A549 (cell line): ENCODE measurements around the gene CIAPIN1. TPM values are rescaled to one million over a fixed set of nuclear protein-coding genes. Genes with fewer than 3 reads are reported as not detected.

Experiments
- ATAC-seq, 2 experiments: fragments of 200-7000 bp in 1 of 2; fragments of >200 bp in 1 of 2; cut with Nextera tagmentation in 1 of 2; cut with Tn5 transposase in 1 of 2; 3 replicates each; pipeline versions ENCODE4 v1.8.0 to v1.9.1; 2018 to 2020; ENCODE audit warnings: mild to moderate bottlenecking in 1 of 2, moderate library complexity in 1 of 2
- CTCF ChIA-PET: fragments of 300-600 bp; sonication (Branson Sonifier 250); formaldehyde crosslinking; extraction: SDS; loops from one replicate; lab custom pipeline; 2021; ENCODE audit warnings: antibody characterized with exemption, inconsistent platforms; lab: Yijun Ruan, JAX
- POLR2A ChIA-PET: fragments of 350-600 bp; formaldehyde crosslinking; extraction: SDS; loops from one replicate; lab custom pipeline; 2021; ENCODE audit warnings: antibody characterized with exemption, inconsistent platforms; lab: Yijun Ruan, JAX
- DNase-seq, 2 experiments: peaks; one replicate each; pipeline versions ENCODE4 v3.0.0 to v3.0.0-alpha.2; 2011 to 2016; ENCODE audit warnings: low read depth in 1 of 2, low spot score in 1 of 2
- FAIRE-seq: peaks from 2 replicates; lab custom pipeline; 2011; peaks lifted over from hg19 to GRCh38; lab: Jason Lieb, UNC
- H3K27ac ChIP-seq, 2 experiments: fragments of >200 bp; sonication (Bioruptor Twin); formaldehyde crosslinking; 3 replicates each; pipeline ENCODE4 v1.5.1; 2016 to 2017
- H3K4me1 ChIP-seq: fragments of >200 bp; sonication (Bioruptor Twin); formaldehyde crosslinking; 3 replicates; pipeline ENCODE4 v1.6.1; 2016
- H3K4me2 ChIP-seq: fragments of >200 bp; sonication (Bioruptor Twin); formaldehyde crosslinking; 3 replicates; pipeline ENCODE4 v1.6.1; 2016
- H3K4me3 ChIP-seq: fragments of >200 bp; sonication (Bioruptor Twin); formaldehyde crosslinking; 3 replicates; pipeline ENCODE4 v1.5.1; 2016
- H3K9me3 ChIP-seq: fragments of >200 bp; sonication (Bioruptor Twin); formaldehyde crosslinking; 3 replicates; pipeline ENCODE4 v1.6.1; 2016
- BCL3 ChIP-seq: fragments of >200 bp; sonication (Bioruptor Twin); formaldehyde crosslinking; IDR thresholded peaks from 3 replicates; pipeline ENCODE4 v1.6.1; 2016
- CHD2 ChIP-seq: fragments of 150-350 bp; IDR thresholded peaks from 2 replicates; pipeline ENCODE4 v1.6.1; 2014; ENCODE audit warnings: low read length; ENCODE audit not compliant: partially characterized antibody
- E2F6 ChIP-seq: IDR thresholded peaks from 2 replicates; pipeline ENCODE4 v1.6.1; 2012; ENCODE audit warnings: low read depth, borderline replicate concordance
- ESRRA ChIP-seq: fragments of 150-350 bp; IDR thresholded peaks from 2 replicates; pipeline ENCODE4 v1.6.1; 2014; ENCODE audit warnings: mild to moderate bottlenecking, low read length, borderline replicate concordance
- FOSB ChIP-seq: fragments of 250-450 bp; sonication (Bioruptor Pico); IDR thresholded peaks from 2 replicates; pipeline ENCODE4 v1.5.0; 2020; ENCODE audit warnings: mild to moderate bottlenecking, moderate library complexity
- FOSL2 ChIP-seq, 2 experiments: fragments of 450-650 bp in 1 of 2; fragments of >200 bp in 1 of 2; sonication (Bioruptor Twin) in 1 of 2; formaldehyde crosslinking; IDR thresholded peaks; 2 replicates each; pipeline versions ENCODE4 v1.5.0 to v1.6.1; 2016 to 2020; ENCODE audit warnings: mild to moderate bottlenecking in 1 of 2, moderate library complexity in 1 of 2
- HDAC2 ChIP-seq: fragments of 200-600 bp; sonication (generic); IDR thresholded peaks from 2 replicates; pipeline ENCODE4 v1.6.1; 2016
- HES2 ChIP-seq: fragments of >200 bp; sonication (Bioruptor Twin); formaldehyde crosslinking; IDR thresholded peaks from 2 replicates; pipeline ENCODE4 v1.6.1; 2016
- HOXB5 ChIP-seq: fragments of 250-450 bp; sonication (Bioruptor Pico); IDR thresholded peaks from 2 replicates; pipeline ENCODE4 v1.5.0; 2020; ENCODE audit warnings: mild to moderate bottlenecking, moderate library complexity
- JUN ChIP-seq, 2 experiments: fragments of >200 bp; sonication (Bioruptor Twin); formaldehyde crosslinking; IDR thresholded peaks; 2 replicates in 1 of 2; 3 replicates in 1 of 2; pipeline ENCODE4 v1.6.1; 2016 to 2017
- KDM5A ChIP-seq: fragments of 200-600 bp; sonication (generic); IDR thresholded peaks from 2 replicates; pipeline ENCODE4 v1.6.1; 2016; ENCODE audit warnings: antibody characterized with exemption, mild to moderate bottlenecking
- MAFK ChIP-seq: fragments of 450-650 bp; IDR thresholded peaks from 2 replicates; pipeline ENCODE4 v1.6.1; 2014; ENCODE audit not compliant: partially characterized antibody
- MAX ChIP-seq: IDR thresholded peaks from 2 replicates; pipeline ENCODE4 v1.6.1; 2012
- MAZ ChIP-seq: fragments of 150-350 bp; IDR thresholded peaks from 2 replicates; pipeline ENCODE4 v1.6.1; 2014; ENCODE audit warnings: antibody characterized with exemption, low read depth, low read length, borderline replicate concordance
- NFE2L2 ChIP-seq: fragments of 150-350 bp; conservative IDR thresholded peaks from 2 replicates; pipeline ENCODE4 v1.6.1; 2014; ENCODE audit warnings: low read length
- NPAS2 ChIP-seq: fragments of 250-450 bp; sonication (Bioruptor Pico); IDR thresholded peaks from 2 replicates; pipeline ENCODE4 v1.8.0; 2022; ENCODE audit warnings: mild to moderate bottlenecking, moderate library complexity, borderline replicate concordance
- PHF8 ChIP-seq: fragments of 200-600 bp; sonication (generic); IDR thresholded peaks from 2 replicates; pipeline ENCODE4 v1.6.1; 2016; ENCODE audit warnings: low read depth, mild to moderate bottlenecking, antibody characterized with exemption, moderate library complexity, borderline replicate concordance
- RARB ChIP-seq: fragments of 250-450 bp; sonication (Bioruptor Pico); IDR thresholded peaks from 2 replicates; pipeline ENCODE4 v1.8.0; 2021; ENCODE audit warnings: mild to moderate bottlenecking, moderate library complexity
- RFX5 ChIP-seq: fragments of 450-650 bp; IDR thresholded peaks from 2 replicates; pipeline ENCODE4 v1.7.1; 2014; ENCODE audit warnings: antibody characterized with exemption, mild to moderate bottlenecking, moderate library complexity
- SREBF2 ChIP-seq: fragments of 450-650 bp; IDR thresholded peaks from 2 replicates; pipeline ENCODE4 v1.6.1; 2014; ENCODE audit warnings: mild to moderate bottlenecking, moderate library complexity
- TP53 ChIP-seq: fragments of 250-450 bp; sonication (Bioruptor Pico); IDR thresholded peaks from 2 replicates; pipeline ENCODE4 v1.5.0; 2021; ENCODE audit warnings: mild to moderate bottlenecking, moderate library complexity
- ZFP36 ChIP-seq: fragments of 450-650 bp; IDR thresholded peaks from 2 replicates; pipeline ENCODE4 v1.6.1; 2014; ENCODE audit warnings: borderline replicate concordance; ENCODE audit not compliant: partially characterized antibody
- WGBS: methylation state at CpG from one replicate; pipeline ENCODE4 v1.1.6; 2017; ENCODE audit errors: missing lambda C conversion rate; 5-methylcytosine and 5-hydroxymethylcytosine counted together
- polyA plus RNA-seq, 4 experiments: library from polyadenylated mRNA; depleted of rRNA in 3 of 4; stranded (reverse); fragments of >200 nt; fragmentation: RNase III in 1 of 4; extraction: RNeasy Plus Mini Kit Qiagen cat#74134 plus additional on column Dnase treatment in 1 of 4; gene quantifications; 2 replicates in 3 of 4; 3 replicates in 1 of 4; pipeline ENCODE4 v1.2.3, GENCODE V29; 2011 to 2017

Gene CIAPIN1
- polyA plus RNA-seq, 2 of the 4 experiments (the other 2 are of a cell fraction), result 71.5 to 101 TPM

- Histone ChIP-seq H3K4me3 (no peak overlapping the region), H3K9me3 (no peaks in the 10 kb centered on the region), H3K27ac (no peak overlapping the region), H3K4me2 (no peak overlapping the region), H3K4me1 (peaks cover 11% of the 10 kb centered on the region)
- FAIRE-seq, result no peak
- WGBS, result 43% methylated on average over 5 of the region's 5 CpGs
- no peak for TF ChIP-seq RARB (CRISPR knock-in tag)
- no peak for TF ChIP-seq ZFP36
- TF ChIP-seq NPAS2 (CRISPR knock-in tag), result no peak
- no peak for TF ChIP-seq HOXB5 (CRISPR knock-in tag)
- TF ChIP-seq FOSL2 (IDR thresholded peaks at IDR 0.05), result no peak
- no peak for TF ChIP-seq FOSL2 (CRISPR knock-in tag; IDR thresholded peaks at IDR 0.05)
- no peak for TF ChIP-seq MAX
- TF ChIP-seq RFX5, result no peak
- no peak for TF ChIP-seq JUN (IDR thresholded peaks at IDR 0.05)
- TF ChIP-seq KDM5A, result no peak
- TF ChIP-seq SREBF2, result no peak
- no peak for TF ChIP-seq MAZ
- no peak for TF ChIP-seq CHD2
- no peak for TF ChIP-seq ESRRA
- TF ChIP-seq FOSB (CRISPR knock-in tag), result no peak
- no peak for TF ChIP-seq HDAC2
- no peak for TF ChIP-seq BCL3
- TF ChIP-seq NFE2L2, result no peak
- TF ChIP-seq HES2, result no peak
- no peak for TF ChIP-seq E2F6
- POLR2A ChIA-PET, result interaction anchor here (0.6 to 0.7 kb wide), 2 partner anchors 10 to 71 kb away, joined by 3 to 7 read pairs; no protein-coding TSS in a partner anchor
- no peak for DNase-seq
- ATAC-seq, result no peak
- CTCF ChIA-PET, result interaction anchor here (0.8 to 3.2 kb wide), 6 partner anchors 9 to 91 kb away, joined by 3 to 14 read pairs (median 5); no protein-coding TSS in a partner anchor
Observed at GRCh38 chr16:57391708-57392107, 55.5 kb downstream of the CIAPIN1 start.

GRCh38 chr16:57391300-57391699 is 55.9 kb downstream of the CIAPIN1 start:
- Histone ChIP-seq H3K4me2 (no peak overlapping the region), H3K4me3 (no peak overlapping the region), H3K27ac (no peak overlapping the region), H3K4me1 (peaks cover 11% of the 10 kb centered on the region), H3K9me3 (no peaks in the 10 kb centered on the region)
- POLR2A ChIA-PET, result interaction anchor here (0.7 kb wide), 1 partner anchor 71 kb away, joined by 7 read pairs; no protein-coding TSS in a partner anchor
- WGBS, result 63% methylated on average over 4 of the region's 4 CpGs
- TF ChIP-seq MAFK (no peak), PHF8 (no peak), TP53 (CRISPR knock-in tag) (no peak)
- ATAC-seq, result no peak
- FAIRE-seq, result no peak
- DNase-seq, result no peak
- CTCF ChIA-PET, result interaction anchor here (0.8 to 3.2 kb wide), 5 partner anchors 9 to 91 kb away, joined by 3 to 14 read pairs (median 5); no protein-coding TSS in a partner anchor

GRCh38 chr16:57390636-57391295 is 56.4 kb downstream of the CIAPIN1 start:
- WGBS, result 66% methylated on average over 5 of the region's 5 CpGs
- Histone ChIP-seq H3K4me3 (no peak overlapping the region), H3K4me2 (no peak overlapping the region), H3K4me1 (peaks cover 11% of the 10 kb centered on the region), H3K9me3 (no peaks in the 10 kb centered on the region), H3K27ac (no peak overlapping the region)
- ChIA-PET POLR2A (no interaction called here), CTCF (interaction anchor here (0.8 to 3.2 kb wide), 7 partner anchors 8 to 90 kb away, joined by 3 to 14 read pairs (median 5); no protein-coding TSS in a partner anchor)
- DNase-seq (no peak), FAIRE-seq (no peak), ATAC-seq (no peak)
- TF ChIP-seq PHF8 (no peak), MAX (no peak)
